ENCODE measurements around the gene HPS4.
A peak's percentile ranks its signal among the peaks of the same experiment; 100 is the strongest.

HPS4 gene

GRCh38 chr22:26496456-26496855, 12.9 kb upstream of the HPS4 start:
- no peak for DNase-seq

GRCh38 chr22:26494506-26494905, 10.9 kb upstream of the HPS4 start:
- no peak for DNase-seq

- no peak for DNase-seq
Observed at GRCh38 chr22:26492220-26492619, 8.6 kb upstream of the HPS4 start.

GRCh38 chr22:26489447-26490036, 6.0 kb upstream of the HPS4 start:
- no peak for DNase-seq

DNA sequence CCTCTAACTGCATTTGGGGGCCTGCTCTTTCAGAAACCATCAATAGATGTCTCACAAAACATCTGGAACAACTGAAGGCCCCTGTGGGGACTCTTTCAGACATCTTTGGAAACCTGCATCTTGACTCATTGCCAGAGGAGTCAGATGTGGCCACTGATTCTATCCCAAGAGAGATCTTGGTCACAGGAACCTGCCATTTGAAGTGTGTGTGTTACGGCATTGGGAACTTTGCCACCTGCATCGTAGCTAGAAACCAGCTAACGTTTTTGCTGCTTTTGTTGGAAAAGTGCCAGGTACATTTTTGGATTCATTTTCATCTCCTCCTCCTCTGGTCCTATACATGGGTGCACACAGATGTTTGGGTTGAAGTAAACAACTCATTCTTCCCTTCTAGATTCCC, 4.4 kb upstream of the HPS4 start:
- DNase-seq: no peak

GRCh38 chr22:26486394-26486793, 2.8 kb upstream of the HPS4 start:
- no peak for DNase-seq

- DNase-seq: no peak
Observed at GRCh38 chr22:26485806-26486390, 2.3 kb upstream of the HPS4 start.

DNA sequence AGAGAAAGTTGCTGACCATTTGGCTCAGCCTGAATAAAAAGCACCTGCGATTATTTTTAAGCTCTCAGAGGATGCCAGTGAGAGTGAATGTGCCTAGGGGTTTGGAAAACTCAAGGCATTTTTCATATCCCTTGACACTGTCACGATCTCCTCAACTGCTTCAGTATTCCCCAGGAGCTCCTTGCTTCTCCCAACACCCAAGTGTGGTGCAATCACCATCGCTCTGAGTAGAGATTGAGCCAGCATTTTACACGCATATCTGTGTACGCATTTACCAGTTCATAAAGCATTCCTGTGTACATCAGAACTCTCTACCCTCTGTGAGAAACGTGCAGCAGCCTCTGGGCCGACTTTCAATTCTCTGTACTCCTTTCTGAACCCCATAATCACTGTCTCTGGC, 1.4 kb upstream of the HPS4 start:
- no peak for DNase-seq

DNA sequence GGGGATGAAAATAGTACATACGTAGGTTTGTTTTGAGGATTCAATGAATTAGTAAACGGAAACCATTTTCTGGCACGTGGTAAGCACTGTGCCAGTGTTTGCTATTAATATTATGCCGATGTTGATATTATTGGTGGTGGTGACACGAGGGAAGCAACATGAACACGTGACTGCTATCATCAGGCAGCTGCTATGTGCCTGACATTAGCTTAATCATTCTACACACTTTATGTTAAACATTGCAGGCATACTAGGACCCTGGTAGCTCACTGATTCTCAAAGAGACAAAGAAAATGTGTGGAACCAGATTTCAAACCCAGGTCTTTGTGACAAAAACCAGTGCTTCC, 750 bp upstream of the HPS4 start:
- DNase-seq: no peak

DNA sequence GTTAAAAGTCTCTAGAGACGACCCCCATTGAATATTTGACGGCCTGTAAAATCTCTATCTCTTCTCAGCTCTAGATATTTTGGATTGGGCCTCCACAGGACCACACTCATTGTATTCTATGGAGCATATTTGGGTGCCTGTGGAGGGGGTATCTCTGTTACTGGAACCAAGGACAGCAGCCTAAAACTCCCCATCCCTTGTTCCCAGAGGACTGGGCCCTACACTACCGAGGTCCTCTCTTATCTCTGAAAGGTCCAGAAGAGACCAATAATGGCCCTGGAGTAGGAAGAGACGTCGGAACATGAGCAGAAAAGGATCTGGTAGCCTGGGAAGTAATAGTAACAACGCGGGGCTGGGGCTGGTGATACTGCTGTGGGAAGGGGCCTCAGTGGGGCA, 542 bp downstream of the HPS4 start:
- DNase-seq: no peak

- peak; percentile 57 for DNase-seq
Observed at GRCh38 chr22:26482161-26482560, 1.4 kb downstream of the HPS4 start.

GRCh38 chr22:26481694-26482093, 1.9 kb downstream of the HPS4 start:
- DNase-seq: peak; percentile 91

GRCh38 chr22:26481112-26481693, 2.4 kb downstream of the HPS4 start:
- DNase-seq: peak; percentile 52

DNA sequence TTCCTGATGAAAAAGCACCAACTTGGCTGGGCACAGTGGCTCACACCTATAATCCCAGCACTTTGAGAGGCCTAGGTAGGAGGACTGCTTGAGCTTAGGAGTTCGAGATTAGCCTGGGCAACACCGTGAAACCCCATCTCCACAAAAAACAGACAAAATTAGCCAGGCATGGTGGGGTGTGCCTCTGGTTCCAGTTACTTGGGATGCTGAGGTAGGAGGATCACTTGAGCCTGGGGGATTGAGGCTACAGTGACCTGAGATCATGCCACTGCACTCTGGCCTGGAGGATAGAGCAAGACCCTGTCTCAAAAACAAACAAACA, 3.0 kb downstream of the HPS4 start:
- DNase-seq: no peak

DNA sequence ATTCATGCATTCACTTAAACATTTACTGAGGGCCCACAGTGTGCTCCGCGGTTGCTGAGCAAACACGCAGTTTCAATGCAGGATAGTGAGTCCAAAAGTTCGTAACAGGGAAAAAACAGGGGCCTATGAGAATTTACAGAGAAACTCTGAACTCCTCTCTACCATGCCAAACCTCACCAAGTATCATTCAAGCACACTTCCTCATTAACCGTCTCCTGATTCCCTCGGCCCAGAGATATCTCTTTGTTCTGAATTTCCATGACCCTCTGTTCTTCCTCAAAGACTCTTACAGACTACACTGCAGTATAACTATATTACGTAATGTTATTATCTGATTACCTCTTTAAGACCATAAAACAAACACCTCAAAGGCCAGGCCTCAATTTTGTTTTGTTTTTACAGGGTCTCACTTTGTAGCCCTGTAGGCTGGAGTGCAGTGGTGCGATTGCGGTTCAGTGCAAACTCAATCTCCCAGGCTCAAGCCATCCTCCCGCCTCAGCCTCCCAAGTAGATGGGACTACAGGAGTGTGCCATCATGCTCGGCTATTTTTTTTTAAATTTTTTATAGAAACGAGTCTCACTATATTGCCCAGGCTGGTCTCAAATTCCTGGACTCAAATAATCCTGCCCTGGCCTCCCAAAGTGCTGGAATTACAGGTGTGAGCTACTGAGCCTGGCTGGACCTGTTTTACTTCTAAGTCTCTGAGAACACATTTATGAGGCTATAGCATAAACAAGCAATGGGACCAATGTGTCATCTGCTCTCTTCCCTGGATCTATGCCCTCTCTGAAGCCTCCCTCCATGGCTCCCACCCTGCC, 3.6 kb downstream of the HPS4 start:
- peak; percentile 82 for DNase-seq

GRCh38 chr22:26479043-26479791, 4.4 kb downstream of the HPS4 start:
- peak; percentile 58 for DNase-seq

- DNase-seq: no peak
Observed at GRCh38 chr22:26477341-26477731, 6.2 kb downstream of the HPS4 start.

GRCh38 chr22:26476705-26477340, 6.8 kb downstream of the HPS4 start:
- DNase-seq: peak; percentile 59

DNA sequence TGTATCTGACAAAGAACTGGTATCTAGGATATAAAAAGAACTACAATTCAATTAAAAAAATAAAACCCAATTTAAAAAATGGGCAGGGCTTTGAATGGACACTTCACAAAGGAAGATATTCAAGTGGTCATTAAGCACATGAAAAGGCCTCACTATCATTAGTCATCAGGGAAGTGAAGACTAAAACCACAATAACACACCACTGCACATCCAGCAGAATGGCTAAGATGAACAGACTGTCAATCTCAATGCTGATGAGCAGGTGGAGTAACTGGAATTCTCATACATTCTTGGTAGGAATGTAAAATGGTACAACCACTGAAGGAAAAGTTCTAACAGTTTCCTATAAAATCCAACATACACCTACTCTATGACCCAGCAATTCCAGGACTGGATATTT, 8.9 kb downstream of the HPS4 start:
- DNase-seq: peak; percentile 45

DNA sequence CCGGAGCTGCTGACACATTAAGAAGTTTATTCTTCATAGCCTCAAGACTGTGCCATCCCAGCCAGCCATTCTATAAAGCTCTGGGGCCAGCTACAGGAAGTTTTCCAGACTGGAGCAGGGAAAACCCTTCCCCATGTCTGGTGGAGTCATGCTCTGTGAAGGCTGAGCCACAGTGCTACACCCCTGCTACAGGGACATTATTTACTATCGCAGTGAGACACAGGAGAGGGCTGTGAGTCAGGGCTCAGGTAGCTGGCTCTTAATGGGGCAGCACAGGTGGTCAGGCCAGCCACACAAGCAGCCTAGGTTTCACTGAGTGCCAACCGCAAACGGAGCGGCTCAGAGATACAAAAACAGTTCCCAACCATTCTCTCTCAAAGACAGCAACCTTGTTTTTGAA, 12.1 kb downstream of the HPS4 start:
- no peak for DNase-seq

DNA sequence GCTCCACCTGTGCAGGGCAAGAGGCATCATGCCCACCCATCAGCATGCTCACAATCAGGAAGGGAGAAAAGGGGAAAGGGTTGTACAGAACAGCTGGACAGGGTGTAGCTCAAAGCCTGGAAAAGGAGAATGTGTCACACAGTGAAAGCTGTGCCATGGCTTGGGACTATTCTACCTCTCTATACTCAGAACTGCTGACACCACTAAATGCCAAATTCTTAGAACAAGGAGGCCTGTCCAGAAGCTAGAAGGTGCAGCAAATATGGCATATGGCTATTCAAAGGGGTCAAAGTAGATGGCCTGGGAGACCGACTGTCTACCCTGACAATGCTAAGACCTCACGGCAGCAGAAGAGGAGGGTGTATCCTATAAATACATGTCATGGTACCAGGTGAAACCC, 12.8 kb downstream of the HPS4 start:
- DNase-seq: no peak

- no peak for DNase-seq
Observed at GRCh38 chr22:26466196-26466595, 17.4 kb downstream of the HPS4 start.

- no peak for DNase-seq
Observed at GRCh38 chr22:26464312-26464711, 19.3 kb downstream of the HPS4 start.

All from MV-4-11 (cell line).